PFSK-1 (cell line): ENCODE measurements around the gene TTC12.

ENCODE experiments used
- POLR2AphosphoS5 ChIP-seq: IDR thresholded peaks from 2 replicates; pipeline ENCODE4 v1.6.1; 2012; ENCODE audit warnings: low read depth, mild to moderate bottlenecking, control low read depth, low read length, moderate library complexity
- REST ChIP-seq, 2 experiments: IDR thresholded peaks; 2 replicates each; pipeline versions ENCODE4 v1.6.1 to v1.8.0; 2011 to 2012; ENCODE audit warnings: low read depth in 2 of 2, low read length in 2 of 2, control low read depth in 1 of 2, inconsistent platforms in 1 of 2, mild to moderate bottlenecking in 1 of 2, moderate library complexity in 1 of 2; ENCODE audit not compliant: insufficient read depth in 1 of 2
- TAF1 ChIP-seq: IDR thresholded peaks from 2 replicates; pipeline ENCODE4 v1.6.1; 2012; ENCODE audit warnings: low read length, control low read depth, borderline replicate concordance; ENCODE audit not compliant: insufficient read depth

DNA sequence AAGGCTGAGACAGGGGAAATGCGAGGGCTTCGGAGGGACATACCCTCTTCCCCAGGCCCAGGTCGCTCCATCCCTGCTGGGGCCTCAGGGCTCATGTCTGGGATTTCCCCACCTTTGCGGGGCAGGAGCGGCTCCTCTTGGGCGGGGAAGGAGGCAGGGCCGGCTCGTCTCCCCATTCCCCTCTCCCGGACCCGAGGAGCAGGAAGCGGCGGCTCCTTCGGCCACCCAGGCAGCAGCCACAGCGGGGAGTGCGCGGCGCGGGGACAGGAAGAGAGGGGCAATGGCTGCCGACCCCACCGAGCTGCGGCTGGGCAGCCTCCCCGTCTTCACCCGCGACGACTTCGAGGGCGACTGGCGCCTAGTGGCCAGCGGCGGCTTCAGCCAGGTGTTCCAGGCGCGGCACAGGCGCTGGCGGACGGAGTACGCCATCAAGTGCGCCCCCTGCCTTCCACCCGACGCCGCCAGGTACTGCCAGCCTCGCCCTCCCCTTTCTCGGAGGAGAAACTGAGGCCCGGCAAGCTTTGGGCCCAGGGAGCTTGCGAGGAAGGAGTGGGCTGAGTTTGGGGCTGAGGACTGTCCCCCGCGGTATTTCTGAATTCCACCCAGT lies 73.3 kb downstream of the TTC12 start, which contains the start of gene ANKK1:
- TF ChIP-seq TAF1 (no peak), POLR2AphosphoS5 (no peak), REST (IDR thresholded peaks at IDR 0.05; ENCODE audit: insufficient read depth in 1 of 2, low read depth in 2 of 2, low read length in 2 of 2) (no peak)
